GM21723 (cell line): ENCODE measurements around the gene SPACA5B.
"Not testable (repeated sequence)": the region's sequence is repeated elsewhere in the genome, so short reads cannot be mapped to it uniquely, and the experiment has no call there.

Experiments
- ATAC-seq: cut with Tn5 transposase; IDR thresholded peaks from one replicate; pipeline ENCODE4 v1.9.1; 2021; ENCODE audit warnings: mild to moderate bottlenecking, moderate library complexity; ENCODE audit not compliant: unreplicated experiment

Gene SPACA5B

DNA sequence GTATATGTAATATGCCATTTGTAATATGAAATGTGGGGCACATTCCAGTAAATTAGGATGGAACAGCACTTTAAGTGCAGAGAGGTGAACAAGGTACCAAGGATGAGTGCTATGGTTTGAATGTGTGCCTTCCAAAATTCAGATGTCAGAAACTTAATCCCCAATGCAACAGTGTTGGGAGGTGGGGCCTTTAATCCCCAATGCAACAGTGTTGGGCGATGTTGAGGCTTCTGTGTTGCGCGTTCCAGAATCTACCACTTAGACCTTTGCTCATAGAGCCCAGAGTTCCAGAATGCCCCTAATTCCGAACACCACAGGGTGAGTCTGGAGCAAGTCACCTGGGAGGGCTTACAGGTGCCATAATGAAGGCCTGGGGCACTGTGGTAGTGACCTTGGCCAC lies at the start of gene SPACA5B:
Gene SPACA5B (plus strand): TSS at position 301 of the 400 bp plus-strand sequence. CDS start 62 bp downstream, at position 363.
- not testable (repeated sequence) for ATAC-seq

DNA sequence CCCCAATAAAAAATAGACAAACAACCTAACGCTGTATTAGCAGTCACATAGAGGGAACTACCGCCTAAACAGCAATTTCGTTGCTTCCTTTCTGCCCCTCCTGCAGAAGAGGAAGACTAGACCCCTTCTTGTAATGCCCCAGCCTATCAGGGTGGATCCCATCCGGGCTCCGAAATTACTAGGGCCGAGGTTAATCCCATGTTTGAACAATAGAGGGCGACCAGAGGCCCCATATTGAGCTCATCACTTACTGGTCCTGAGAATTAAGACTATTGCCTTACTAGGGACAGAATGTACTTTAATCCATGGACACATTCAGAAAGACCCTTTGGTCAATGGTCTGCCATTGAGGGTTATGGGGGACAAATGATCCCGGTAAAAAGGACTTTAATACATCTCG lies 47.2 kb upstream of the SPACA5B start:
- ATAC-seq, result peak; percentile 77

DNA sequence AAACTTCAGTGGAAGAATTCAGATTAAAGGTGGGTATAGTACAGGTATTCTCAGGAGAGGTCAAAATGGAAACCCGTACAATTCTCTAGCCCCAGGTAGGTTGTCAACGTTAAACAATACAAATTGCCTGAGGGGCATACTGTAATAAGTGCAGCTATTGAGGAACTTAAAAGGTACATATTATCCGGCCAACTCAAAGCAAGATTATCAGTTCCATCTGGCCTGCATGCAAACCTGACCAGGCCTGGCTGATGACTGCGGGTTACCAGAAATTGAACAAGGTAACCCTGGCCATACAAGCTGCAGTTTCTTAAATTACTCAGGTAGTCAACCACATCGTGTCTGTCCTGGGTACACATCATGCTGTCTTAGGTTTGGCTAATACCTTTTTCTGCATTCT lies 46.7 kb upstream of the SPACA5B start:
- ATAC-seq, result no peak

DNA sequence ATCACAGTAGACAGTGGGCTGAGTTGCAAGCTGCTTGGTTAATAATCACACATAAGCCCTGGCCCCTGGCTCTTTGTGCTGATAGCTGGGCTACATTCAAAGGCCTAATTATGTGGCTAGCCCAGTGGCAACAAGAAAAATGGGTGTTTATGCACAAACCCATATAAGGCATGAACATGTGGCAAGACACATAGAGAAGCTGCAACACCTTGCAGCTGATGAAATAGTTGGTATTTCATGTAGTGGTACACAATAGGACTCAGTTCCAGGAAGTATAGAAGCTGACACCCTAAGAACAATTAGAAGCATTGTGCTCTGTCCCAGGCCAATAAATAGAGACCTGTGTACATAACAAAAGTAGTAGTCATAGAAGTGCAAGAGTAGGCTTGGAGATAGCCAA lies 44.3 kb upstream of the SPACA5B start:
- no peak for ATAC-seq

DNA sequence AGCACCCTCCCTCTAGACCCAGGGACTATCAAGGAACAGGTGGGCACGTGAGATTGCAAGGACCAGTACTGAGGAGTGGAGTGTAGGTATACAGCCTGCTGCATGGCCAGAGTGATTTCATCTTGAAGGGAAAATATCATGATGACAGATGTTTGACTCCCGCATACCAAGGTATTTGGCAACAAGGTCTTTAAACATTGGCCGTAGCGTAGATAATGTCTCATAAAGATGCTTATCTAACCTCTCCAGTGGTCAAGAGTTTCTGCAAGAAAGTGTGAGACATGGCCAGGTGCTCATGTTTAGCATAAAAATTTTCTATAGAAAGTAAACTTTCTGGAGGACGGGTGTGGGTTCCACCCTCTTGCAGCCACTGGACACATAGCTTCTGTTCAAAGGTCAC lies 40.3 kb upstream of the SPACA5B start:
- no peak for ATAC-seq

DNA sequence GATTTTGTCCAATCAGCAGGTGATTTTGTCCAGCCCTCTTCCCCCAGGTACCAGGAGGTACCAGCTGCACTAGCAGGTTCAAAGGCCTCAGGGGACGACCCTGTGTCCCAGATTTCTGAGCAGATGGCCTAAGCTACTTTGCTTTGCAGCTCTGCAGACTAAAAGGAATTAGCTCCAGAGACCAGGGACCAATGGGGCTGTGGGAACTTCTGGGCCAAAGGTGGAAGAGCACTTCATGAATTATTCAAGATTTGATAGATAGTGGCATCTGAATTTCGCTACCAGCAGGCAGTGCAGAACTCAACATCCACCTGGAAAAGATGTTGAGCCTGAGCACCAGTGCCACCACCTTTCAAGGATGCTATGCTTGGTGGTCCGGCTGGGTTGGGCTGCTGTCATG lies 37.9 kb upstream of the SPACA5B start:
- ATAC-seq, result not testable (repeated sequence)

DNA sequence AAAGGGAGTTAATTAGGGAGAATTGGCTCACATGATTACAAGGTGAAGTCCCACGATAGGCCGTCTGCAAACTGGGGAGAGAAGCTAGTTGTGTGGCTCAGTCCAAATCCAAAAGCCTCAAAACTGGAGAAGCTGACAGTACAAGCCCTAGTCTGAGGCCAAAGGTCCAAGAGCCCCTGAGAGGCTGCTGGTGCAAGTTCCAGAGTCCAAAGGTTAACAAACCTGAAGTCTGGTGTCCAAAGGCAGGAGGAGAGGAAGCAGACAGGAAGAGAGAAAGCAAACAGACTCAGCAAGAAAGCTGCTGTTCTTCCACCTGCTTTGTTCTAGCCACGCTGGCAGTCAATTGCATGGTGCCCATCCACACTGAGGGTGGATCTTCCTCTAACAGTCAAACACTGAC lies 29.0 kb upstream of the SPACA5B start:
- no peak for ATAC-seq

DNA sequence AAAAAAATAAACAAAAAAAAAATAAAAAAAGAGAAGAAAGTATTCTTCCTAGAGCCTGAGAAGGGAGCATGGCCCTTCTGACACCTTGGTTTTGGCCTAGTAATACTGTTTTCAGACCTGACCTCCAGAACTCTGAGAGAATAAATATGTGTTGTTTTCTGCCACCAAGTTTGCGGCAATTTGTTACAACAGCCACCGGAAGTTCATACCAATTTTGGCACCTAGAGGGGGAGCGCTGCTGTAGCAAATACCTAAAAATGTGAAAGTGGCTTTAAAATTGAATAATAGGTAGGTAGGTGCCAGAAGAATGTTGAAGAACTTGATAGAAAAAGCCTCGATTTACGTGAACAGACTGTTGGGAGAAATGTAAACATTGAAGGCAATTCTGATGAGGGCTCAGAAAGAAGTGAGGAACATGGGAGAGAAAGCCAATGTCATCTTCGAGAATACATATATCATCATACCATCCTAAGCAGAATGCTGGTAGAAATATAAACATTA lies 27.5 kb upstream of the SPACA5B start:
- no peak for ATAC-seq

DNA sequence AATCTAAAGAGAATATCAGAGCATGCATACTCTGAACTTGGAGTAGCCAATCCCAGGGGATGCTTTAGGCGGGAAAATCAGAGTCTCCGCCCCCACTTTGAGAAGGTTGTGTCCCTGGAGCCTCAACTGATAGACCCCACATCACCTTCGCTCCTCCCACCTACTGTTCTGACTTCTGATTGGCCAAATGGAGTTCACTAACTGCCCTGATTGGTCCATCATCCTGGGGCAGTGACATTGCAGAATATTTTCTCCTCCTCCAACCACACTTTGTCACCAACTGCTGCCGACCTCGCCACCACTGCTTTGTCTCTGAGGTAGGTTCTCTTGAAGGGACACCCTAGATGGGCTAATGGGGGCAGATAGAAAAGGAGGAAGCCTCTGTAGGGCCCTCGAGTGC lies 22.7 kb upstream of the SPACA5B start:
- no peak for ATAC-seq

DNA sequence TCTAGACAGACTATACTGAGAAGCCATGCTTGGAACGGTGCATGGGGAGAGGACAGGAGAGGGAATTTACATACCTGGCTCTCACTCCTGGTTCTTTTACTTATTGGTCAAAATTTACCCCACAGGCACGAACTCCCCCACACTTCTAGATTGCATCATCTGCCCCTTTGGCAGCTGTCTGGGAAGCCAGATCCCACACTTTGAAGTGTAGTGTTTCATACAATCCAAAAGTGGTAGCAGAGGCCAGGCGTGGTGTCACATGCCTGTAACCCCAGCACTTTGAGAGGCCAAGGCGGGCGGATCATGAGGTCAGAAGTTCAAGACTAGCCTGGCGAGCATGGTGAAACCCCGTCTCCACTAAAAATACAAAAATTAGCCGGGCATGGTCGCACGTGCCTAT lies 5.1 kb upstream of the SPACA5B start:
- ATAC-seq, result not testable (repeated sequence)

DNA sequence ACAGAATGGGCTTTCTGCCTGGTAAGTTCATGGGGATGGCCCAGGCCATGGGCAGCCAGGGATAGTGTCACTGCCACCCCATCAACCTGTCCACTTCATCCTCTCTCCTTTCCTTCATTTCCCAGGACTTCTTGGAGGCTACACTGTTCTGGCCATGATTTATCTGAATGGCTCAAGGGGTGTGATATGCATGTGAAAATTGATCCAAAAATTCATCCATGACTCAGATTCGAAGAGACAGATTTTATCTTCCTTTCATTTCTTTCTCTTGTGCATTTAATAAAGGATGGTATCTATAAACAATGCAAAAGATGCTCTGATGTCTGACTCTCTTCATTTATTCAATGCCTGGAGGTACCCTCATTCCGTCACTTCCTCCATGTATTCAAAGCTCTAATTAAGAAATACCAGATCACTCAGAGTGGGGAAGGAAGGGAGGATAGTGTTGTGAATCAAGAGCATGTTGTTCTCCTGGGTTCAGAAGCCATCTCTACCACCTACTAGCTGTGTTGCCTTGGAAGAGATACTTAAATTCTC lies 1.9 kb downstream of the SPACA5B start:
- ATAC-seq, result not testable (repeated sequence)

DNA sequence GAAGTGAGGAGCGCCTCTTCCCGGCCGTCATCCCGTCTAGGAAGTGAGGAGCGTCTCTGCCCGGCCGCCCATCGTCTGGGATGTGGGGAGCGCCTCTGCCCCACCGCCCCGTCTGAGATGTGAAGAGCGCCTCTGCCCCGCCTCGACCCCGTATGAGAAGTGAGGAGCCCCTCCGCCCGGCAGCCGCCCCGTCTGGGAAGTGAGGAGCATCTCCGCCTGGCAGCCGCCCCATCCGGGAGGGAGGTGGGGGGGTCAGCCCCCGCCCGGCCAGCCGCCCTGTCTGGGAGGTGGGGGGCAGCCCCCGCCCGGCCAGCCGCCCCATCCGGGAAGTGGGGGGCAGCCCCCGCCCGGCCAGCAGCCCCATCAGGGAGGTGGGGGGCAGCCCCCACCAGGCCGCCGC lies 8.7 kb downstream of the SPACA5B start:
- not testable (repeated sequence) for ATAC-seq

DNA sequence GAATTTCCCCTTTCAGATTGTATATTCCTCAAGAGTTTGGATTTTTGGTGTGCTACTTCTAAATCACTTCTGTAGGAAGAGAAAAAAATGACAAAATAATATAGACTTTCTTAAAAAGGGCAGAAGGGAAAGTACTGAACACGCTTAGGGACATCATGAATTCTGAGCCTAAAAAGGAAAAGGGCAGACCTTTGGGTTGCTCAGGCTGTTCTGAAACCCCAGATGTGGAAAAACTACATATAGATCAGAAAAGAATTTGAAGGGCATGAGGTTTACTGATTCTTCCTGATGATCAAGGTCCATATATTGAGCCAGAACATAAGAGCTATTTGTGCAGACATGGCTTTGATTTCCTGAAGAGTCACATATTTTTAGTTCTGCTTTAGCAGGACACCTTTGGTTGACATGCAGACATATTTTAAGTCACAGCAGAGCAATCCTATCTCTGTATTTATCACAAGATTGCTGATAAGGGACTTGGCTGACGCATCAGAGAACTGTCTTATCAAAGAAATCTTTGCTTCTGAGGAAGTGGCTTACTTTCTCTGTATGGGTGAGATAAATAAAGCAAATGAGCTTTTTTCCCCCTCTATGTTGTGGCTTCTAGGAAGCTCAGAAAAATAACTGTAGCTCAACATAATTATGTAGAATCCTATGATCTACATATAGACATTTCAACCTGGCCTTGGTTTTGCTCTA lies 11.5 kb downstream of the SPACA5B start:
- not testable (repeated sequence) for ATAC-seq

DNA sequence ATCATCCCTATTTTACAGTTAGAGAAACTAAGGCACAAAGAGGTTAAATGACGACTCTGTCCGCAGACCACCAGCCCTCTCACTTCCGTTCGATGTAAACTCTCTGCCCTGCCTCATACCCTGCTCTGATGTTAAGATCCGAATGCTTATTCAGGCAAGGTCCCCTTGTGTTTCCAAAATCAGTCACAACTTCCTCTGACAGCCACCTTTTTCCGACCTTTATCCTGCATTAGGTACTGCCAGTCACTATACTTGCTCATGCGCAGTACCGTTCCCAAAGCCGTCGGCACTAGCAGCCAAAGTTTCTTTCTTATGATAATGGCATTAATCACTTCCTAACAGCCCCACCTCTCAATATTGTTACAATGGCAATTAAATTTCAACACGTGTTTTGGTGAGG lies 12.3 kb downstream of the SPACA5B start:
- not testable (repeated sequence) for ATAC-seq

DNA sequence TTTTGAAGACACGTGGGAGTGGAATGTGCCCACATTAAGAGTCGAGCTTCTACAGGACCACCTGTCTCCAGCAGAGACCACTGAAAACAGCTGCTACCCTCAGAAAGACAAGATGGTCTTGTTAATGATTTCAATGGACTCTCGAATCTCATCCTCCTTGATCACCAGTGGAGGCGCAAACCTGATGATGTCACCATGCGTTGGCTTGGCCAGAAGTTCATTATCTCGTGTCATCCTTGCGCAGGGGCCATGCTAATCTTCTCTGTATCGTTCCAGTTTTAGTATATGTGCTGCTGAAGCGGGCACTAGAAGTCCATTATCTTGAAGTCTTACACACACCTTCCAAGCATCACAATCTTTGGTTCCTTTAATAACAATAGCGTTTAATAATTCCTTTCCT lies 23.3 kb downstream of the SPACA5B start:
- no peak for ATAC-seq

DNA sequence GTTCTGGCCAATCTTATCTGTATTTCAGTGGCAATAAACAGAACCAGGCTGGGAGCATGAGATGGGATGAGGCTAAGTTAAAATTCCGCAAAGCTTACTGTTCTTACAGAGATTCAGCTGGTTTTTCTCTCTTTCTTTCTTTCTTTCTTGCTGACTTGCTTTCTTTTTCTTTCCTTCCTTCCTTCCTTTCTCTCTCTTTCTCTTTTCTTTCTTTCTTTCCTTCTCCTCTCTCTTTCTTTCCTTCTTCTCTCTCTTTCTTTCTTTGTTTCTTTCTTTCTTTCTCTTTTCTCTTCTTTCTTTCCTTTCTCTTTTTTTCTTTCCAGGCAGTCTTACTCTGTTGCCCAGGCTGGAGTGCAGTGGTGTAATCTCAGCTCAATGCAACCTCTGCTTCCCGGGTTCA lies 24.4 kb downstream of the SPACA5B start:
- ATAC-seq, result no peak

DNA sequence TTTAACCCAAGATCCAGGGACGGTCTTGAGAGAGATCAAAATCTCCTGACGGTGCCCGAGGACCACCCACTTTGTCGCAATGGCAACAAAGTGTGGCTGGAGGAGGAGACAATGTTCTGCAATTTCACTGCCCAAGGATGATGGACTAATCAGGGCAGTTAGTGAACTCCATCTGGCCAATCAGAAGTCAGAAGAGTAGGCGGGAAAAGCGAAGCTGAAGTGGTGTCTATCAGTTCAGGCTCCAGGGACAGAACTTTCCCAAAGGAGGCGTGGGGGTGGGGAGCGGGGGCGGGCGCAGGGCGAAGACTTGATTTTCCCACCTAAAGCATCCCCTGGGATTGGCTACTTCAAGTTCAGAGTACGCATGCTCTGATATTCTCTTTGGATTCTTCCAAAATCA lies 25.6 kb downstream of the SPACA5B start:
- no peak for ATAC-seq

DNA sequence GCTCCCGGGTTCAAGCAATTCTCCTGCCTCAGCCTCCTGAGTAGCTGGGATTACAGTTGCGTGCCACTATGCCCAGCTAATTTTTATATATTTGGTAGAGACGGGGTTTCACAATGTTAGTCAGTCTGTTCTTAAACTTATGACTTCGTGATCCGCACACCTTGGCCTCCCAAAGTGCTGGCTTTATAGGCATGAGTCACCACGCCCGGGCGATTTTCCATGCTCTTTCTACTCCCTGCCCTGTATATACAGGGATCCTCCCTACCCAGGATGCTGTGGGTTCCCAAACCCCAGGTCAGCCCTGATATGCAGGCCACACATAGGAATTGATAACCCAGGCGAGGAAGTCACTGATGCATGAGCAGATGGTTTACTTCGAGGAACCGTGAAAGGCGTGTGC lies 34.8 kb downstream of the SPACA5B start:
- no peak for ATAC-seq

DNA sequence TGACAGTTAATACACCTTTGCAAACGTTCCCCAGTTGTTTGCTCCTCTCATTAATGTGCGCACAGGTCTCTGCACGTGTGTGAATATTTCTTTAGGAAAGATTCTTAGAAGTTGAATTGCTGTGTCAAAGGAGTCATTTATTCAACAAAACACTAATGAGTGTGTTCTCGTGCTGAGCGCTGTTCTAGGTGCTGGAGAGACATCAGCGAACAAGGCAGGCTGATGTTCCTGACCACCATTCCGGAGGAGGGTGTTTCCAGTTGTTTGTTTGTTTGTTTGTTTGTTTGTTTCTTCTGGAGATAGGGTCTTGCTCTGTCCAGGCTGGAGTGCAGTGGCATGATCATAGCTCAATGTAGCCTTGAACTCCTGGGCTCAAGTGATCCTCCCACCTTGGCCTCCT lies 35.9 kb downstream of the SPACA5B start:
- not testable (repeated sequence) for ATAC-seq

DNA sequence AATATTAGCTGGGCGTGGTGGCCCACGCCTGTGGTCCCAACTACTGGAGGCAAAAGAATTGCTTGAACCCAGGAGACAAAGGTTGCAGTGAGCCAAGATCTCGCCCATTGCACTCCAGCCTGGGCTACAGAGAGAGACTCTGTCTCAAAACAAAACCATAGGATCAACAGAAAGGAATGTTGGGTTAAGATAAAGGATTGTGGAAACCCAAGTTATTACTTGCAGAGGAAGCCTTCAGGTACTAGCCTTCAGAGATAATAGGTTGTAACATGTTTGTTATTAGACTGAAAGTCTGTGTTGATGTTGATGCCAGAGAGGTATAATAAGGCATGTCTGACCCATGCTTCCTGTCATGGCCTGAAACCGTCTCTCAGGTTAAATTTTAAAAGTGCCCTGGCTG lies 49.3 kb downstream of the SPACA5B start:
- no peak for ATAC-seq

DNA sequence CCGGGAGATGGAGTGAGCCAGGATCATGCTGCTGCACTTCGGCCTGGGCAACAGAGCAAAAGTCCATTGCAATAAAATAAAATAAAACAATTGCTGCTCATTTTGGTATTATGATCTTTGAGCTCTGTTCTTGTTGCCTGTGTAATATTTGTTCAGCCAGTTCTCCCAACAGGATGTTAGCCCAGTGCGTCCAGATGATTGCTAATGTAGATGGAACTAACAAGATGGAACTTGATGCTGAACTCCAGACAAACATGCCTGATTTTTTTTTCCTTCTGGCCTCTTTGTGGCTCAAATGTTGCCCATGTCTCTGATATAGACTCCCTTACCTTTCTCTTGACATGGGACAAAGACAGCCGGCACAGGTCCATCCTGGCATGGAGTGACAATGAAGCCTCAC lies 50.4 kb downstream of the SPACA5B start:
- no peak for ATAC-seq

DNA sequence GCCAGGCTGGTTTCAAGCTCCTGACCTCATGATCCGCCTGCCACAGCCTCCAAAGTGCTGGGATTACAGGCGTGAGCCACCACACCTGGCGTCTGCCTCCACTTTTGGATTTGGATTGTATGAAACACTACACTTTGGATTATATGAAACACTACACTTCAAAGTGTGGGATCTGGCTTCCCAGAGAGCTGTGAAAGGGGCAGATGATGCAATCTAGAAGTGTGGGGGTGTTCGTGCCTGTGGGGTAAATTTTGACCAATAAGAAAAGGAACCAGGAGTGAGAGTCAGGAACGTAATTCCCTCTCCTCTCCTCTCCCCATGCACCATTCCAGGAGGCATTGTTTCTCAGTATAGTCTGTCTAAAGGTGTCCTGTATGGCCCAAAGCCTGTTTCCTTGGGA lies 51.5 kb downstream of the SPACA5B start:
- ATAC-seq, result not testable (repeated sequence)
